Measurements from ENCODE around the gene ERV3-1.

- no peak for TF ChIP-seq CTCF (IDR thresholded peaks at IDR 0.05; ENCODE audit: poor library complexity, severe bottlenecking)
- TF ChIP-seq SMC3 (conservative IDR thresholded peaks at IDR 0.05; ENCODE audit: poor library complexity), result no peak
- TF ChIP-seq EZH2 (IDR thresholded peaks at IDR 0.05; ENCODE audit: borderline replicate concordance, insufficient read depth, low read length, poor library complexity, severe bottlenecking), result no peak
- TF ChIP-seq EP300 (conservative IDR thresholded peaks at IDR 0.05; ENCODE audit: poor library complexity, severe bottlenecking), result no peak
- no peak for TF ChIP-seq MXI1 (conservative IDR thresholded peaks at IDR 0.05; ENCODE audit: poor library complexity, severe bottlenecking)
Observed at GRCh38 chr7:64996305-64996704, 10.2 kb downstream of the ERV3-1 start.
